Stimulated activated CD8-positive, alpha-beta memory T cell treated with anti-CD3 and anti-CD28 coated beads, Interleukin-2, amount 100 ng/mL, for 1 hour (primary cell): Measurements from ENCODE around the gene GPR137B.

Experiments used
- DNase-seq, 2 donors: peaks; one replicate each; pipeline ENCODE4 v3.0.0-alpha.2; 2020; ENCODE audit warnings: low read depth in 2 of 2

The GPR137B gene

GRCh38 chr1:236258114-236258622, 115.8 kb downstream of the GPR137B start:
- DNase-seq: no peak
